ENCODE data around the gene PLA2G4A.

The PLA2G4A gene

GRCh38 chr1:186804679-186805078 is 24.1 kb upstream of the PLA2G4A start:
- TF ChIP-seq, protein P1, sequence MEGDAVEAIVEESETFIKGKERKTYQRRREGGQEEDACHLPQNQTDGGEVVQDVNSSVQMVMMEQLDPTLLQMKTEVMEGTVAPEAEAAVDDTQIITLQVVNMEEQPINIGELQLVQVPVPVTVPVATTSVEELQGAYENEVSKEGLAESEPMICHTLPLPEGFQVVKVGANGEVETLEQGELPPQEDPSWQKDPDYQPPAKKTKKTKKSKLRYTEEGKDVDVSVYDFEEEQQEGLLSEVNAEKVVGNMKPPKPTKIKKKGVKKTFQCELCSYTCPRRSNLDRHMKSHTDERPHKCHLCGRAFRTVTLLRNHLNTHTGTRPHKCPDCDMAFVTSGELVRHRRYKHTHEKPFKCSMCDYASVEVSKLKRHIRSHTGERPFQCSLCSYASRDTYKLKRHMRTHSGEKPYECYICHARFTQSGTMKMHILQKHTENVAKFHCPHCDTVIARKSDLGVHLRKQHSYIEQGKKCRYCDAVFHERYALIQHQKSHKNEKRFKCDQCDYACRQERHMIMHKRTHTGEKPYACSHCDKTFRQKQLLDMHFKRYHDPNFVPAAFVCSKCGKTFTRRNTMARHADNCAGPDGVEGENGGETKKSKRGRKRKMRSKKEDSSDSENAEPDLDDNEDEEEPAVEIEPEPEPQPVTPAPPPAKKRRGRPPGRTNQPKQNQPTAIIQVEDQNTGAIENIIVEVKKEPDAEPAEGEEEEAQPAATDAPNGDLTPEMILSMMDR (IDR thresholded peaks at IDR 0.05; ENCODE audit: low read length): no peak
- TF ChIP-seq EZH2 (IDR thresholded peaks at IDR 0.05; ENCODE audit: borderline replicate concordance, low read length): no peak
- no peak overlapping the region for H2AFZ ChIP-seq (ENCODE audit: low read length)

DNA sequence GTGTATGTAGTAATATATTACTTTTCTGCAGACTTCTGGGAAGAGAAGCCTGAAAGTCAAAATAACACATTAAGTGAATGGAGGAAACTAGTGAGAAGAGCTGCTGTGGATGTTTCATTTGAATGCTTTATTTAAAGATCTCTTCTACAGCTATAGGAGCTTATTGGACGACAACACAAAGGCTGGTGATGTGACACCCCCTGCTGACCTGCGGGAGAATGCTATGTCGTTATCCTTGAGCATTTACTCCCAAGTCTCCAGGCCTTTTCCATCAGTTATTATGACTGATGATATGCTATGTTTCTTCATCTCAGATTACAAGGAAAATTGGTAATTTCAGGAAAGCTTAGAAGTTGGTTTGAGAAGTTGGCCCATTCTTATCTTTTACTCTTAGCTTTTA is 22.3 kb upstream of the PLA2G4A start:
- Histone ChIP-seq H3F3A (ENCODE audit: insufficient read depth, low read length) (no peaks in the 10 kb centered on the region), H3K9me2 (ENCODE audit: low read depth, low read length) (no peaks in the 10 kb centered on the region), H3K9ac (ENCODE audit: low read length) (no peak overlapping the region), H3K9me3 (ENCODE audit: low read length) (no peaks in the 10 kb centered on the region), H3K27ac (ENCODE audit: low read depth, low read length, poor library complexity, severe bottlenecking) (no peak overlapping the region), H2AFZ (ENCODE audit: low read length) (no peak overlapping the region), H3K27me3 (ENCODE audit: insufficient read depth, low read length) (no peaks in the 10 kb centered on the region), H3K79me2 (ENCODE audit: insufficient read depth, low read length) (no peaks in the 10 kb centered on the region), H3K4me2 (ENCODE audit: low read length) (no peak overlapping the region), H3K4me3 (ENCODE audit: low read depth, low read length, poor library complexity, severe bottlenecking) (no peak overlapping the region), H3K4me1 (ENCODE audit: insufficient read depth, low read length, severe bottlenecking) (no peaks in the 10 kb centered on the region), H4K20me1 (ENCODE audit: insufficient read depth, low read length) (no peaks in the 10 kb centered on the region), H3K36me3 (ENCODE audit: insufficient read depth, low read length) (no peaks in the 10 kb centered on the region)
- TF ChIP-seq, protein P1 (IDR thresholded peaks at IDR 0.05; ENCODE audit: low read length): peak; percentile 33; the same call in 1 of the 2 replicates
- no peak for TF ChIP-seq EZH2 (IDR thresholded peaks at IDR 0.05; ENCODE audit: borderline replicate concordance, low read length)

More at GRCh38 chr1:186804679-186805078, 24.1 kb upstream of the PLA2G4A start:
- H3K36me3 ChIP-seq (ENCODE audit: insufficient read depth, low read length): no peaks in the 10 kb centered on the region
- no peak overlapping the region for H3K27ac ChIP-seq (ENCODE audit: low read depth, low read length, poor library complexity, severe bottlenecking)
- no peaks in the 10 kb centered on the region for H3K4me1 ChIP-seq (ENCODE audit: insufficient read depth, low read length, severe bottlenecking)
- H4K20me1 ChIP-seq (ENCODE audit: insufficient read depth, low read length): no peaks in the 10 kb centered on the region
- no peaks in the 10 kb centered on the region for H3K9me2 ChIP-seq (ENCODE audit: low read depth, low read length)
- no peaks in the 10 kb centered on the region for H3K27me3 ChIP-seq (ENCODE audit: insufficient read depth, low read length)
- no peak overlapping the region for H3K4me2 ChIP-seq (ENCODE audit: low read length)
- H3K9ac ChIP-seq (ENCODE audit: low read length): no peak overlapping the region
- H3K9me3 ChIP-seq (ENCODE audit: low read length): no peaks in the 10 kb centered on the region
- no peaks in the 10 kb centered on the region for H3K79me2 ChIP-seq (ENCODE audit: insufficient read depth, low read length)
- no peaks in the 10 kb centered on the region for H3F3A ChIP-seq (ENCODE audit: insufficient read depth, low read length)
- H3K4me3 ChIP-seq (ENCODE audit: low read depth, low read length, poor library complexity, severe bottlenecking): no peak overlapping the region

- Histone ChIP-seq H3K4me2 (ENCODE audit: low read length) (no peak overlapping the region), H3F3A (ENCODE audit: insufficient read depth, low read length) (no peaks in the 10 kb centered on the region), H3K27me3 (ENCODE audit: insufficient read depth, low read length) (no peaks in the 10 kb centered on the region), H3K9ac (ENCODE audit: low read length) (no peak overlapping the region), H3K27ac (ENCODE audit: low read depth, low read length, poor library complexity, severe bottlenecking) (no peak overlapping the region), H3K4me3 (ENCODE audit: low read depth, low read length, poor library complexity, severe bottlenecking) (no peak overlapping the region), H2AFZ (ENCODE audit: low read length) (no peak overlapping the region), H3K79me2 (ENCODE audit: insufficient read depth, low read length) (no peaks in the 10 kb centered on the region), H3K36me3 (ENCODE audit: insufficient read depth, low read length) (no peaks in the 10 kb centered on the region), H3K9me2 (ENCODE audit: low read depth, low read length) (no peaks in the 10 kb centered on the region), H3K9me3 (ENCODE audit: low read length) (no peaks in the 10 kb centered on the region), H4K20me1 (ENCODE audit: insufficient read depth, low read length) (no peaks in the 10 kb centered on the region), H3K4me1 (ENCODE audit: insufficient read depth, low read length, severe bottlenecking) (no peaks in the 10 kb centered on the region)
- TF ChIP-seq, protein P1 (IDR thresholded peaks at IDR 0.05; ENCODE audit: low read length): no peak
- TF ChIP-seq EZH2 (IDR thresholded peaks at IDR 0.05; ENCODE audit: borderline replicate concordance, low read length): no peak
Observed at GRCh38 chr1:186807163-186807562, 21.6 kb upstream of the PLA2G4A start.

All from OCI-LY1 (cell line).